Non-pigmented ciliary epithelial cell (primary cell): ENCODE measurements around the gene WNT7A.
A peak's percentile ranks its signal among the peaks of the same experiment; 100 is the strongest.
"Not testable (repeated sequence)": the region's sequence is repeated elsewhere in the genome, so short reads cannot be mapped to it uniquely, and the experiment has no call there.

Experiments used
- DNase-seq: peaks from one replicate; pipeline ENCODE4 v3.0.0-alpha.2; 2010; ENCODE audit warnings: low read depth

WNT7A gene

GRCh38 chr3:13879946-13880810 is at the start of gene WNT7A:
WNT7A (minus strand) TSS chr3:13880071; CDS start chr3:13879816, 255 bp downstream.
- no peak for DNase-seq

DNA sequence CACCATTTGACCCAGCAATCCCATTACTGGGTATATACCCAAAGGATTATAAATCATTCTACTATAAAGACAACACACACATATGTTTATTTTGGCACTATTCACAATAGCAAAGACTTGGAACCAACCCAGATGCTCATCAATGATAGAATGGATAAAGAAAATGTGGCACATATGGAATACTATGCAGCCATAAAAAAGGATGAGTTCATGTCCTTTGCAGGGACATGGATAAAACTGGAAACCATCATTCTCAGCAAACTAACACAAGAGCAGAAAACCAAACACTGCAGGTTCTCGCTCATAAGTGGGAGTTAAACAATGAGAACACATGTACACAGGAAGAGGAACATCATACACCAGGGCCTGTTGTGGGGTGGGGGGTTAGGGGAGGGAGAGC is 48.9 kb upstream of the WNT7A start:
- DNase-seq = not testable (repeated sequence)

DNA sequence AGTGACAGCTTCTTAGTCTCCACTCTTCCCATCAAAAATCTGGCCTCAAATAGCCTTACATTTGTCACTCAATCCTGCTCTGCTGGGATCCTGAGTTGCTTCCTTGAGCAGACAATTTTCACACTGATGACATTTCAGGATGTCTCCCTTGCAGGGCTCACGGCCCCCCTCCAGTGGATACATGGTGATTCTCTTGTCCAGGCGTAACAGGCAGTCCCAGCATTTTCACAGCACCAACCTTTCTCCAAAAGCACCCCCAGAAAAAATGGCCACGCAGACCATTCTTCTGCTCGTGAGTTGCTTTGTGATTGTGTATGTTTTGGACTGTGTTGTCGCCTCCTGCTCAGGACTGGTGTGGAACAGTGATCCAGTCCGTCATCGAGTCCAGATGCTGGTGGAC is 47.4 kb upstream of the WNT7A start:
- no peak for DNase-seq

GRCh38 chr3:13916375-13916774 is 36.5 kb upstream of the WNT7A start:
- DNase-seq = no peak

- no peak for DNase-seq
These were observed 22.9 kb upstream of the WNT7A start for GRCh38 chr3:13902648-13903238.

GRCh38 chr3:13901935-13902584 is 22.2 kb upstream of the WNT7A start:
- no peak for DNase-seq

DNA sequence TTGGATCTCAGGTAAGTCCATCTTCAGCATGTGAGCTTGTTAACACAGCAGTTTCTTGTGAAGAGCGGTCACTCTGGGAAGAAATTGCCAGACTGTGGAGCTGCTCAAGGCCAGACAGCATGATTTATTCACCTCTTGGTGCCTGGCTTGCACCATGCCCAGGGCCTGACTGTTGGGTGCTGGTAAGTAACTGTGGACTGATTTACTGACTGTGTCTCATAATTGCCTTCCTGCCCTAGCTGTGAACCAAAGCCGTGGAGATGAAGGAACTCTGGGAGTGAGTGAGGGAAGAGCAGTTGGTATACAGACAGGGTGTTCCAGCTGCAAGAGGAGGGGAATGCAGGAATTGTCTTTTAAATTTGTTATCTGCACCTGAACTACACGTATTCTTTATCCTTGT is 18.5 kb upstream of the WNT7A start:
- no peak for DNase-seq

DNA sequence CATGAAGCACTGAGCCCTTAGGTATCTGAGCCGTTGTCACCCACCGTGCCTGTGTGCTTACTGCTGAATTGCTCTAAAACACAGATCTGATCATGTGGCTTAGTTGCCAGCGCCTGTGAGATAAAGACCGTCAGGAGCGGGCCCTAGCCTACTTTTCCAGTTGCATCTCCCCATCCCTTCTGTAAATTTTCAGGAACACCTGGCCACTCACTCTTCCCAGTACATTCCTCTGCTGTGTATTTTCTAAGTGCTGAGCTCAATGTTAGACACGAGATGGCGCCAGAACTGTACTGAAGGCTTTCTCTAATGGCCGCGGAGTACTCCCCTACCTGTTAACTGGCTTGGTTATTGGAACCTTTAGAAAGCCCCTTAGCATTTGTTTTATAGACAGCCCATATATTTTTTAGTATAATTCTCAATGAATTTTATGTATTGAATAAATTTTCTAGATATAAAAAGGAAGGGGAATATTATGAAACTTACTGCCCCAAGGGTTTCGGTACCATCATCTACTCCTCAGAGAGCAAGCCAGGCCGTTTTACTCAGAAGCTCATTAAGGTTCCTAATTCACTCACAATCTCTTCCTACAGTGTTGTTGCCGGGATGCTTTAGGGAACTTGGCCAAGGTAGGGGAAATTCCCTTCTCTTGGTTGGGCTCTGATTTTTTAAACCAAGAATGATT is 16.7 kb upstream of the WNT7A start:
- DNase-seq = peak; percentile 24

DNA sequence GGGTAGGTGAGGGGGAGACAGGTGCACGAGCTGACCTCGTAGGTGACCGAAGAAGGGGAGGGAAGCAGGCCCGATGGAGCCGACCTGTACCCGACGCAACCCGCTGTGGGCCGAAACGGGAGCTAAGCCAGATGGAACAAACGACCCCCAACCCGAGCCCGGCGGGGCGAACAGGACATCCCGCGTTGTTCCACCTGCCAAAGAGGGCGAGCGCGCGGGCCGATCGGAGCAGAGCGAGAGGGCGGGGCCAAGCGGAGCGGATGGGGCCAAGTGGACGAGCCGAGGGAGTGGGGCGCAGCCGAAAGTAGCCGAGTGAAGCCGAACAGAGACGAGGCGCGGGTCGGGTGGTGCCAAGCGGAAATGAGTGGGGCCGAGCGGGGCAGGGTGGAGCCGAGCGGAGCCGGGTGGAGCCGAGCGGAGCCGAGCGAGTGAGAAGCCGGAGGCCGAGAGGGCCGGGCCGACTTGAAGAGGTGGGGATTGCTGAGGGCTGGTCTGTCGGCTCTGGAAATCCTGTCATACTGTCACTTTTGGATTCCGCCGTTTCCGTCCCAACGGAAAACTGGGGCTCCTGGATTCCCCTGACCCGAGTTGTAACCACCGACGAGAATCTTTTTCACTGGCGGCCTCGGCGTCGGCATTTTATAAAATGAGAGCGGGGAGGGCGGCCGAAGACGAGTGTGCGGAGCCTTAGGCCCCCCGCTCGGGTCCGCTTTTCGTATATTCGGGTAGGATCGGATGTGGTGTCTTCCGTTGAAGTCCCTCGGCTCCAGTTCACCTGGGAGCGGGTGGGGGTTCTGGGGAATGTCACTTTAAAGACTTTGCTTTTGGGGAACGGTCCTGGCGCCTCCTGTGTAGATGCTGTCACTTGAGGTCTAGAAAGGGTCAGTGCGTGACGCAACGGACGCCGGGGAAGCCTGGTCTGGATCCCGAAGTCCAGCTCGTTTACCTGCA is 15.6 kb upstream of the WNT7A start:
- peak; percentile 55 for DNase-seq

GRCh38 chr3:13894807-13895154 is 14.9 kb upstream of the WNT7A start:
- no peak for DNase-seq

DNA sequence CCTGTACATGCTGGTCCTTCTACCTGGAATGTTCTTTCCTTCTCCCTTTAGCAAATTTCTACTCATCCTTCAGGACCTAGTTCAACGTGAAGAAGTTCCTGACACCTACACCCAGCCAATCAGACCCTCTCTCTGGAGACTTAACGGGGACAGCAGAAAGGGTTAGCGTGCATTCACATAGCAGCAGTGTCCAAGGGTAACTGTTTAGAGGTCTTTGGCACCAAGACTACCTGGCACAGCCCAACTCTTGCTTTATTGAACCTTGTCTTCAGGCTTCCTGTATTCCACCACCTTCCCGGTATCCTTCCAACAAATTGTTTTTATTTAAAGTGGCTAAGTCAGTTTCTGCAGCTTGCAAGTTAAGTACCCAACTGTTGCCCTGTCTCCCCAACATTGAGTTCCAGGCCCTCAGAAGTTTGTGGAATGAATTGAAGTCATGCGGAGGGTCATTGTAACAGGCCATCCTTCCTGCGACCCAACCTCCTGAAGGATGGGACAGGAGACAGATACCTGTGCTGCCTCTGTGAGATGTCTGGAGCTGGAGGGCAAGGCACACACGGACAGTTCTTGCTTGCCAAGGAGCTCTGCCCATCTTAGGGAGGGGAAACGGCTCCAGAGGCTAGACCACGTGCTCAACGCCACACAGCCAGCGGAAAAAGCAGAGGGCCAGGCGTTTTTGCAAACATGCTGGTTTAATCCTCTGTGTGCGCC is 14.4 kb upstream of the WNT7A start:
- no peak for DNase-seq

- DNase-seq = no peak
These were observed 12.4 kb upstream of the WNT7A start for GRCh38 chr3:13892304-13892703.

DNA sequence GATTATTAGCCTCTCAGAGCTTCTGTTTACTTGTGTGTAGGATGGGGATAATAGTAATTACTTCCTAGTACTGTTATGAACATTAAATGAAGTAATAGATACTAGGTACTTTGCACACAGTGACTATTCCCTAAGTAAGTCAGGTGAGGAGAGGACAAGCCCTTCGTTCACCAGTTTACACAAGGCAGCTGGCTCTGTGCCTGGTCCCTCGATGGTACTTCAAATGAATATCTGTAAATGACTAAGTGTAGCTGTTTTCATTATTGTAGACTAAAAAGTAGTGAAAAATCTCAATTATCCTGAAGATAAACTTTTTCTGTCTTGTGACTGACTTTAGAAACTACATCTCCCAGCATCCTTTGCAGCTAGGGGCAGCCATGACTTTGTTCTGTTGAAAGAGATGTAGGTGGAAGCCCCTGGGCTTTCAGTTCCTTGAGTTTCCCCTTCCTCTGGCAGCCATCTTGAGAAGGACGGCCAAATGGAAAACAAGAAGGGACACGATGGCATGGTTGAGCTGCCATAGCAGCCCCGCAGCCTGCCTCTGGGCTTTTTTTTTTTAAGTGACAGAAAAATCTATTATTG is 11.7 kb upstream of the WNT7A start:
- DNase-seq = no peak

DNA sequence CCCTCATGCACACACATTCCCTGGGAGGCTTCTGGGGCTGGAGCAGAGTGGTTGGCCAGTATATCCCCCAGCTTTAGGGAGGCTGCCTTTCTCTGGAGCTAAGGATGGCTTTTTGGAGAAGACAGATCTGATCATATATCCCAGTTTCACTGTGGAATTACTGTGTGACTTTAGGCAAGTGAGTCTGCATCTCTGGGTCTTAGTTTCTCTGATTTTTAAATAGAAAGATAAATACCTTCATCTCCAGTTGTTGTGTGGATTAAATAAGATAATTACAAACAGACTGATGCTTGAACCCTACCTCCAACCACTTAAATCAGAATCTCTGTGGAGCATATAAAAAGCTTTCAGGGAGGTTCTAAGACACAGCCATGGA is 11.1 kb upstream of the WNT7A start:
- DNase-seq = no peak

DNA sequence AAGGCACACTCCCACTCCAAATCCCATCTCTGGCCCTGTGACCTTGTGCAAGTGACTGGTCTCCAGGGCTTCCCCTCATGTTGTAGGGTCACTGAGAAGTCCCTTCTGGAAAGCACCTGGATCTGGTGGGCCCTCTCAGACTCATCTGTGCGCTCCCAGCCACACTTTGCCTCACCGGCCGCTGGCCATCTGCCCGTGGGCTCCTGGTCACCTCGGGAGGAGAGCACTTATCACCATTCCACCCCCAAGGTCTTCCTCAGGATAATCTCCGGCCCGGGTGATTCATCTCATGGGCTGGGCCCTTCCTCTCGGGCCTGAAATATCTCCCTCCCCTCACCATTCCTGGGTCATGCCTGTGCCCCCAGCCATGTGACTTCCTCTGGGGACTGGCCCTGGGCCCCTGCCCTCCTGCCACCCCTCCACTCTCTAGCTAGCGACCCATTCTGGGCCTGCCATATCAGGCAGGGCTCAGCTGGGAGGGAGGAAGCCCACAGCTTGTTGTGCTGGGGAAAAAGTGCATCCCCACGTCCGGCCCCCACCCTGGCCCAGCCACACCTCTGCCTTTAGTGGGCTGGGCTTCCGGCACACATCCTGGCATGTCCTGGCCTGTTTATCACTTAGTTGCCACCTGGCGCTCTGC is 10.6 kb upstream of the WNT7A start:
- DNase-seq = no peak

DNA sequence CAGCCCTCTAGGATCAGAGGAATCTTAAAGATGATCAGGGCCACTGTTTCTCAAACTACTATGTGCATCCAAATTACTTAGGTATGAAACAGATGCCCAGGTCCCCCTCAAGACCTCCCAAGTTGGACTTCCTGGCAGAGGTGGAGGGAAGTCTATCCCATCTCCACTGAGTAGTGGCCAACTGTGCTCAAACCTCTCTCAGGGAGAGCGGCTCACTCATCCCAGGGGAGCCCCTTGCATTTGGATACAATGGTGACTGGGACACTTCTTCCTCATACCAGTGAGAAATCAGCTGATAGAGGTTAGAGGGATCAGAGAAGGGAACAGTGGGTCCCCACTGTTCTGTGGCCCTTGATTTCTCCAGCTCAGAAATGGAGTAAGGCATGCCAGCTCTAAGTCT is 8.7 kb upstream of the WNT7A start:
- DNase-seq = no peak

DNA sequence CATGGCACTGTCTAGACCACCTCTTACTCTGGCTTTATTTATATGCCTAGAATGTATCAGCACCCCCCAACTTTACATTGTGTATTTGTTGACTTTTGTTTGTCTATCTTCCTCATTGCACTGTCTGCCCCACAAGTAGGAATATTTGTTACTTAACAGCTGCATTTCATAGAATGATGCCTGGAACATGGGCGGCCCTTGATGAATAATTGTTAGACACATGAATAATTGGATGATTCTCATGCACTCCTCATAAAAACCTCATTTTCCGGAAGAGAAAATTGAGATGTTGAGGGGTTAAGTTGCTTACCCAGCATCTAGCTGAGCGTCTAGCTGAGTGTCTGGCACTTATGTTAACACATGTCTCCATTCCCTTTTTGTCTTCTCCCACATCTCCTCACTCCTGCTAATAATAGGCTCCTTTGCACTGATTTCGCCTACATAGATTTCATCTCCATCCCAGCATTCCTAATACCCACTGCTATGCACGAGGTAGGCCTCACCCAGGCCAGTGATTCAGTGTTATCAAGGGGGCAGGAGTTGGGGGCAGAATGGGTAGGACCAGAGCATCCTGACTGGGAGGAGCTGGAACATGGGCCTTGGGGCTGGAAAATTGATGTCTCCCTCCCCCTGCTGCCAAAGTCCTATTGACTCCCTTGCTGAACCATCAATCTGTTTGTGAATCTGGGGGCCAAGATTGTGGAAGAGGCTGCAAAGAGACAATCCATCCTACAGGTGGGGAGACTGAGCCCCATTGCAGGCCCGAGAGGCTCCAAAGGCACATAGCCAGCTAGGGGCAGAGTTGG is 7.8 kb upstream of the WNT7A start:
- no peak for DNase-seq

GRCh38 chr3:13886593-13887129 is 6.8 kb upstream of the WNT7A start:
- no peak for DNase-seq

DNA sequence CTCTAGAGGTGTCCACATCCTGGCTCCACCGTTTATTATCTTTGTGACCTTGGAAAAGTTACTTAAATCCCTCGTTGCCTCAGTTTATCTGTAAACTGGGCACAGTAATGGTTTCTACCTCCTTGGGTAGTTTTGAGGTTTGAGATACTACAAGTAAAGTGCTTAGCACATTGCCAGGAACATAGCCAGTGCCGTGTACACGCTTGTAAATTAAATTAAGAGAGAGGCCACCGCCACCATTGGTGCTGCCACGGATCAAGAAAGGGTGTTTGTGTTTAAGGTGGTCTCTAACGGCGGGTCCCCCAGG is 5.8 kb upstream of the WNT7A start:
- no peak for DNase-seq
